GM18861 (cell line): Measurements from ENCODE around the gene ASTL.
"Not testable (repeated sequence)": the region's sequence is repeated elsewhere in the genome, so short reads cannot be mapped to it uniquely, and the experiment has no call there.

Experiments used
- ATAC-seq: cut with Tn5 transposase; IDR thresholded peaks from one replicate; pipeline ENCODE4 v1.9.1; 2021; ENCODE audit not compliant: unreplicated experiment

Gene ASTL

GRCh38 chr2:96146153-96146880 lies 8.0 kb upstream of the ASTL start:
- peak; percentile 20 for ATAC-seq

- ATAC-seq = no peak
Observed at GRCh38 chr2:96145848-96146152, 7.5 kb upstream of the ASTL start.

GRCh38 chr2:96145036-96145847 lies 6.9 kb upstream of the ASTL start, which contains the start of gene DUSP2:
Gene DUSP2, minus strand, starts transcription at chr2:96145440. Its CDS starts 86 bp downstream, at chr2:96145354.
- ATAC-seq = peak; percentile 37

GRCh38 chr2:96144481-96145035 lies 6.3 kb upstream of the ASTL start:
- ATAC-seq = no peak

- no peak for ATAC-seq
Observed at GRCh38 chr2:96143848-96144480, 5.7 kb upstream of the ASTL start.

- ATAC-seq = no peak
Observed at GRCh38 chr2:96143231-96143847, 5.0 kb upstream of the ASTL start.

- no peak for ATAC-seq
Observed at GRCh38 chr2:96142217-96143113, 4.2 kb upstream of the ASTL start.

- ATAC-seq = not testable (repeated sequence)
Observed at GRCh38 chr2:96141624-96141967, 3.3 kb upstream of the ASTL start.

- no peak for ATAC-seq
Observed at GRCh38 chr2:96140941-96141623, 2.8 kb upstream of the ASTL start.

- ATAC-seq = no peak
Observed at GRCh38 chr2:96139181-96139758, 968 bp upstream of the ASTL start.

- ATAC-seq = no peak
Observed at GRCh38 chr2:96137321-96138178, 752 bp downstream of the ASTL start.

- ATAC-seq = no peak
Observed at GRCh38 chr2:96136129-96136720, 2.1 kb downstream of the ASTL start.

- ATAC-seq = no peak
Observed at GRCh38 chr2:96135621-96136020, 2.7 kb downstream of the ASTL start.

- ATAC-seq = no peak
Observed at GRCh38 chr2:96135171-96135570, 3.1 kb downstream of the ASTL start.

GRCh38 chr2:96134421-96134820 lies 3.9 kb downstream of the ASTL start:
- no peak for ATAC-seq

GRCh38 chr2:96131813-96132745 lies 6.2 kb downstream of the ASTL start:
- no peak for ATAC-seq
